Thyroid gland (tissue), 4 donors: ENCODE data around the gene COPS2. TPM values are rescaled to one million over a fixed set of nuclear protein-coding genes. Genes with fewer than 3 reads are reported as not detected.

Experiments
- DNase-seq, 2 donors: peaks; one replicate each; pipeline ENCODE4 v3.0.0-alpha.2; 2019
- H3K27ac ChIP-seq, 3 donors: fragments of 200-600 bp; sonication (generic); 1 replicate in 2 of 3; 2 replicates in 1 of 3; pipeline ENCODE4 v1.5.1; 2016 to 2019; ENCODE audit warnings: mild to moderate bottlenecking in 1 of 3, moderate library complexity in 1 of 3
- H3K27me3 ChIP-seq: fragments of 200-600 bp; sonication (generic); one replicate; pipeline ENCODE4 v1.5.1; 2019
- H3K36me3 ChIP-seq, 2 donors: fragments of 200-600 bp; sonication (generic); one replicate each; pipeline ENCODE4 v1.5.1; 2016 to 2019
- H3K4me1 ChIP-seq, 2 donors: fragments of 200-600 bp; sonication (generic); one replicate each; pipeline ENCODE4 v1.5.1; 2017 to 2019
- H3K4me3 ChIP-seq, 3 donors: fragments of 200-600 bp; sonication (generic); replicated peaks in 1 of 3; 1 replicate in 2 of 3; 2 replicates in 1 of 3; pipeline ENCODE4 v1.5.1; 2016; ENCODE audit warnings: mild to moderate bottlenecking in 1 of 3
- H3K9me3 ChIP-seq: fragments of 200-600 bp; sonication (generic); one replicate; pipeline ENCODE4 v1.5.1; 2017
- CTCF ChIP-seq, 6 experiments: fragments of 200-600 bp in 3 of 6; fragments of 450-650 bp in 3 of 6; sonication (generic) in 3 of 6; IDR thresholded peaks; one replicate each; pipeline ENCODE4 v1.5.1; 2016 to 2019; ENCODE audit warnings: antibody characterized with exemption in 6 of 6, mild to moderate bottlenecking in 2 of 6, inconsistent platforms in 1 of 6, moderate library complexity in 1 of 6
- POLR2A ChIP-seq, 2 donors: fragments of 450-650 bp; IDR thresholded peaks; one replicate each; pipeline ENCODE4 v1.6.1; 2017; ENCODE audit warnings: antibody characterized with exemption in 2 of 2, mild to moderate bottlenecking in 2 of 2, moderate library complexity in 1 of 2
- WGBS, 2 donors: methylation state at CpG; one replicate each; pipeline ENCODE4 v1.1.5; 2017; 5-methylcytosine and 5-hydroxymethylcytosine counted together
- intact Hi-C: fragments of 100-400 bp; cut with DNase I; formaldehyde crosslinking; loops from one replicate; pipeline ENCODE4 v1.15.1; 2023
- total RNA-seq, 4 donors: library from RNA; depleted of rRNA; stranded (reverse); fragments of >200 nt; gene quantifications; one replicate each; pipeline ENCODE4 v1.2.3, GENCODE V29; 2016

COPS2 gene
- total RNA-seq = 10 to 100 TPM; 52.4 to 80.0 (median 61.3) TPM

- Histone ChIP-seq H3K4me3 (peak within 1 kb of the TSS; percentile 41 to 84 (median 78)), H3K36me3 (no peaks in the 10 kb centered on the region), H3K4me1 (peaks cover 14 to 16% of the 10 kb centered on the region in 2 donors), H3K9me3 (no peaks in the 10 kb centered on the region), H3K27me3 (no peaks in the 10 kb centered on the region), H3K27ac (peak within 1 kb of the TSS; percentile 4 to 90 (median 80))
- peak; percentile 94 for DNase-seq
- intact Hi-C loops = loop anchor here (10.0 kb wide), 1 partner anchor 100 kb away; no protein-coding TSS in a partner anchor
- 1% methylated on average over 26 to 44 of the region's 46 CpGs for WGBS, 2 donors
- TF ChIP-seq CTCF (IDR thresholded peaks at IDR 0.05) (peak in 1 of 6 experiments; percentile 27), POLR2A (IDR thresholded peaks at IDR 0.05) (peak in 1 of 2 donors; percentile 75)
Observed at GRCh38 chr15:49155110-49155833, at the start of gene COPS2. COPS2 (minus strand) TSS chr15:49155599; CDS start chr15:49155578, 21 bp downstream.

- H3K36me3 ChIP-seq = peaks cover 0 to 14% of the 10 kb centered on the region in 2 donors
- H3K4me3 ChIP-seq = no peak overlapping the region
- no peaks in the 10 kb centered on the region for H3K9me3 ChIP-seq
- no peak for DNase-seq
- WGBS, 2 donors = 89 to 90% methylated on average over 3 of the region's 3 CpGs
- no peaks in the 10 kb centered on the region for H3K27me3 ChIP-seq
- intact Hi-C loops = no loop called here
- H3K27ac ChIP-seq = no peak overlapping the region
- TF ChIP-seq POLR2A (IDR thresholded peaks at IDR 0.05) (no peak), CTCF (IDR thresholded peaks at IDR 0.05) (no peak)
- peaks cover 0 to 6% of the 10 kb centered on the region in 2 donors for H3K4me1 ChIP-seq
Observed at GRCh38 chr15:49200347-49200746, 44.9 kb upstream of the COPS2 start.

GRCh38 chr15:49199666-49200065, 44.3 kb upstream of the COPS2 start:
- H3K9me3 ChIP-seq = no peaks in the 10 kb centered on the region
- no peaks in the 10 kb centered on the region for H3K27me3 ChIP-seq
- intact Hi-C loops = no loop called here
- no peak for DNase-seq
- H3K4me1 ChIP-seq = peaks cover 0 to 6% of the 10 kb centered on the region in 2 donors
- no peak for TF ChIP-seq CTCF (IDR thresholded peaks at IDR 0.05)
- TF ChIP-seq POLR2A (IDR thresholded peaks at IDR 0.05) = no peak
- 73 to 74% methylated on average over 3 of the region's 3 CpGs for WGBS, 2 donors
- no peak overlapping the region for H3K4me3 ChIP-seq
- no peak overlapping the region for H3K27ac ChIP-seq
- H3K36me3 ChIP-seq = peaks cover 0 to 14% of the 10 kb centered on the region in 2 donors

GRCh38 chr15:49196856-49197255, 41.5 kb upstream of the COPS2 start:
- peak in 1 of 2 donors; percentile 20 for DNase-seq
- no peaks in the 10 kb centered on the region for H3K27me3 ChIP-seq
- TF ChIP-seq CTCF (IDR thresholded peaks at IDR 0.05) = no peak
- TF ChIP-seq POLR2A (IDR thresholded peaks at IDR 0.05) = no peak
- intact Hi-C loops = no loop called here
- peaks cover 0 to 6% of the 10 kb centered on the region in 2 donors for H3K4me1 ChIP-seq
- no peak overlapping the region for H3K27ac ChIP-seq
- H3K36me3 ChIP-seq = peaks cover 0 to 3% of the 10 kb centered on the region in 2 donors
- no peak overlapping the region for H3K4me3 ChIP-seq
- 97 to 98% methylated on average over 4 of the region's 4 CpGs for WGBS, 2 donors
- H3K9me3 ChIP-seq = no peaks in the 10 kb centered on the region

GRCh38 chr15:49191892-49192291, 36.5 kb upstream of the COPS2 start:
- no peak overlapping the region for H3K4me3 ChIP-seq
- no peak for DNase-seq

More at GRCh38 chr15:49191892-49192291, 36.5 kb upstream of the COPS2 start:
- intact Hi-C loops = no loop called here
- Histone ChIP-seq H3K9me3 (no peaks in the 10 kb centered on the region), H3K27me3 (no peaks in the 10 kb centered on the region), H3K4me1 (no peaks in the 10 kb centered on the region), H3K27ac (no peak overlapping the region), H3K36me3 (no peaks in the 10 kb centered on the region)
- WGBS, 2 donors = 95 to 96% methylated on average over 2 of the region's 2 CpGs
- TF ChIP-seq POLR2A (IDR thresholded peaks at IDR 0.05) (no peak), CTCF (IDR thresholded peaks at IDR 0.05) (no peak)
